Activated CD8-positive, alpha-beta memory T cell treated with anti-CD3 and anti-CD28 coated beads, Interleukin-2, amount 50 U/mL, for 1 hour (primary cell): ENCODE data around the gene NPAS2.

Experiments used
- DNase-seq: peaks from one replicate; pipeline ENCODE4 v3.0.0-alpha.2; 2020; ENCODE audit errors: extremely low read depth

NPAS2 gene

DNA sequence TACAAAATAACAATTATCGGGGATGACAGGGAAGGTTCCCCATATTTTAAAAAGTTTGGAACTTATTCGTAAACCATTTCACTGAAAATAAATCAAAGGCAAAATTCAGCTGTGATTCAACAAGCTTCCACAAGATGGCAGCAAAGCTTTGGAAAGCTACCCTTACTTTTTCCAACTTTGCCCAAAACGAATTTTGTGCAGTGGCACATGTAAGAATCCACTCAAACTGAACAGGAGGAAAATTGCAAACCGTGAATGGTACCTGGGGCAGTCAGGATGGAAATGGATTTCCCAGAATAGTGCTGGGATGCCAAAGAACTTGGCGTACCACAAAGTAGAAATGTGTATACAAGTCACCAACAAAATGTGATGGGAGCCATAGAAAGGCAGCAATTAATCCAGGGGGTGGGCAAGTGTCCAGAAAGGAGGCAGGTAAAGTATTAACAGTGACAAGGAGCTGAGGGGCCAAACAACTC lies 192.8 kb downstream of the NPAS2 start:
- no peak for DNase-seq

DNA sequence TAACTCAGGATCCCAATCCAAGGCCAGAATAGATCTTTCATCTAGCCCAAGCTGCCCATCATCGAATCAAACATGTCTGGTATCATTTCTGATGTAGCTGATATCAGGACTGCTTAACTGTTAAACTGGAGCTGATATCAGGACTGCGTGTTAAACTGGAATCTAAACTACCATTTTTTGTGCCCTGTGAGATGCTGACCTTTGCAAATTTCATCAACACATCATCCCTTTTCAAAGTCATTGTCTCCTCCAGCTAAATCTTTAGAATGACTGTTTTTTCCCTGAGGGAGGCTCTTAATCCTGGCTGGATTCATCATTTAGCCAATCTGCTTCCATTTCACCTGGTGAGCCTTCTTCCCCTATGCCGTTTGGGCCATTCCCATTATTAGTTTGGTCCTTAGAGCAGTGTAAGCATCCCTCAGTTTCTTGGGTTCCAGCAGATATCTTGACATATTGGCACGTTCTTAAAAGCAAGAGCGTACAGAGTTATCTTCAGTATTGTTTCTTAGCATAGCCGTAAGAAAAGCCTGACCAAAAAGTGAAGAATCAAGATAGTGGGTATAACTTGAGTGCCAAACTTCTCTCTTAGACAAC lies 194.4 kb downstream of the NPAS2 start:
- DNase-seq, result no peak

DNA sequence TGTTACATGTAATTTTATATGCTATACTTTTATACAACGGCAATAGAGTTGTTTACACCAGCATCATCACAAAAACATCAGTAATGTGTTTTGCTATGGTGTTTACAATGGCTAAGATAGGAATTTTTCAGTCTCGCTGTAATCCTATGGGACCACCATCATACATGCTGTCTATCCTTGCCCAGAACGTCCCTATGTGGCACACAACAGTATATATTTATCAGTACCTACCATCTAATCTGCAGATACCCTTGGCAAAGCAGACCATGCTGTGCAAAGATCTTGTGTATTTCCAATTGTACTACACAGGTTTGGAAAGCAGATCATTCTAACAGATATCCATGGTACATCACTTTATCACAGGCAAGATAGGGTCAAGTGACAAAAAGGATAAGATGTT lies 197.4 kb downstream of the NPAS2 start:
- no peak for DNase-seq

DNA sequence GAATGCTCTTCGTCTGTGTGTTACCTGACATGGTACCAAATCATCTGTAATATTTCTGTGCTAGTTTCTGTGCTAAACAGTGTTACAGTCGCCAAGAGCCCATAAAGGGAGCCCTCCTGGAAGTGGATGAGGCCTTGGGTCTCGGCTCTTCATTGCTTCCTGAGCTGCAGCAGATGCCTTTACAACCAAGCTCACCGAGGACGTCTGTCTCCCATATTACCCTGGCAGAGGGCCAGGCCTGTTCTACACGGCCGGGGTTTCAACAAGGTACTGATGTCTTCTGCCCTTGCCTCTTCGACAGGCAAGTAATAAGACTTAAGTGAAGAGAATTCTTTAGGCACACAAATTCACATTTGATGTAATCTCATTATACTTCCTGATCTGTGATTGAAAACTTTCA lies 199.0 kb downstream of the NPAS2 start:
- DNase-seq, result no peak

DNA sequence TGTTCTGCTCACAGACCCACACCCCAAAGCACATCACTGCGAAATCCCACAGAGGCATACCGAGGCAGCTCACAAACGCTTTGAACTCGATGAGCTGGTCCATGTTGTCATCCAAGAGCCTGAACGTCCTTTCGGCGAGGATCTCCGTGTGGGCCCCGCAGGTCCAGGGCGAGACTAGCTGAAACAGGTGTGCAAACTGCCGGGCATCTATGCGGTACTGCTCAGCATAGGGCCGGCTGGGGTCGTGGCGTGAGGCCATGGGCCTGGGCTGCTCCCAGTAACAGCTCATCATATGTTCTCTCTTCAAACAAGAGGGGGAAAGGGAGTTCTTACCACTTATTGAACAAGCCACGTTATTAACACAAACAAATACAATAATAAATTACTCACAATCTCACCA lies 202.3 kb downstream of the NPAS2 start:
- DNase-seq, result no peak

DNA sequence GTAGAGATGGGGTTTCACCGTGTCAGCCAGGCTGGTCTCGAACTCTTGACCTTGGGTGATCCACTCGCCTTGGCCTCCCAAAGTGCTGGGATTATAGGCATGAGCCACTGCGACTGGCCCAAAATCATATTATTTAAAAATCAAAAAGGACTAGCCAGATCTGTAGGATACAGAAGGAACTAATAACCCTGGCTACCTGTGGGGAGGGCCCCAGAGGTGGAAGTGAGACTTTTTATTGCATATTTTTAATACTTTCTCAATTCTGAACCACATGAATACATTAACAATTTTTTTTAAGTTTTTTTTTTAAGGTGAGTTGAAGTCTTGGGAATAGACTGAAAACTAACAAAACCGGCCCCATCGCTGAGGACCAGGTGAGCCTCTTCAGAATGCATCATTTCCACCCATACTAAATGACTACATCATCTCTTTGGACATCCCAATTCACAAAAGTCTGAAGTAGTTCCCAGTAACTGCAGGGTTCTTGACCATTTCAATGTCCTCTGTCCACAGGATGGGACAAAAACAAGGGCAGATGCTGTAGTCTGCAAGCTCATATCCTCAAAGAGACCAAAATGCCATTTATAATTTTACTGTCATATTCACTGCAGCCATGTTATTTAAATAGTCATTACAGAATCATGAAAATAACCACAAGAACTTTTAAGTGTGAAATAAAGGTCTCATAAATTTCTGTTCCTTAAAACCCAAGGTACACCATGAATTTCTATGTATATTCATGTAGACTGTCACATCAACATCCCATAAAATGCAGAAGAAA lies 203.6 kb downstream of the NPAS2 start:
- no peak for DNase-seq

DNA sequence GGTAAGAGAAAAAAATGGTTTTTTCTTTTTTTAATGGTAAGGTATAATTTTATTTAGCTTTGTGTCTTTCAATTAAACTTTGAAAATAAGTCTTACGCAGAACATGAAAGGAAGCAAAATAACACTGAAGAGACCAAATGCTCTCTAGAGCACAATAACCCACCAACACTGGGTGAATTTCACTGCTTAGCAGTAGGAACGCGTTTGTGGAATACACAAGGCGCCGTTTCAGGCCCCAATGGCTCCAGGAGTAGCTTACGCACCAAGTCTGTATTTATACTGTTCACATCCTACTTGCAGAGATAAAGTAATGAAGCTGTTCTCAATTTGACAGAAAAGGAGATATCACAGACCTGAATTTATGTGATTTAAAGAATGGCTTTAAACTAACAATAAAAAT lies 205.6 kb downstream of the NPAS2 start:
- DNase-seq, result no peak

DNA sequence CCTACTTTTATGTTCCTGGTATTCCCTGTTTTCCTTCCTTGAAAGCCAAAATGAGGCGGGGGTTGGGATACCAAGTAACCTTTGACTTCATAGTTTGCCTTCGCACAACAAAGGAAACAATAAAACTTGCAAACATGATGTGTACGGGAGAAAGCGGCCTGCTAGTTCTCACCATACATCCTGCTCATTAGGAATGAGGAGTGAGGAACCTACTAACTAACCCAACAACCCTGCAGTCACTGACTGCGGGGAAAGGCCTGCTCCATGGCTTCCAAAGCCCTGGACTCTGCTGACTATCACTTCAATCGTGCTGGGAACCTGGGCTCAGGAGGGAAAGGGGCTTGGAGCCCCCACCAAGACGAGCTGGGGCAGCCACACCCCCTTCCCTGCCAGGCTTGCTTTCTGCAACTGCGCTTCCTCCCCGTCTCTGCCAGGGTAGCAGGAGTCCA lies 206.3 kb downstream of the NPAS2 start:
- DNase-seq, result no peak

DNA sequence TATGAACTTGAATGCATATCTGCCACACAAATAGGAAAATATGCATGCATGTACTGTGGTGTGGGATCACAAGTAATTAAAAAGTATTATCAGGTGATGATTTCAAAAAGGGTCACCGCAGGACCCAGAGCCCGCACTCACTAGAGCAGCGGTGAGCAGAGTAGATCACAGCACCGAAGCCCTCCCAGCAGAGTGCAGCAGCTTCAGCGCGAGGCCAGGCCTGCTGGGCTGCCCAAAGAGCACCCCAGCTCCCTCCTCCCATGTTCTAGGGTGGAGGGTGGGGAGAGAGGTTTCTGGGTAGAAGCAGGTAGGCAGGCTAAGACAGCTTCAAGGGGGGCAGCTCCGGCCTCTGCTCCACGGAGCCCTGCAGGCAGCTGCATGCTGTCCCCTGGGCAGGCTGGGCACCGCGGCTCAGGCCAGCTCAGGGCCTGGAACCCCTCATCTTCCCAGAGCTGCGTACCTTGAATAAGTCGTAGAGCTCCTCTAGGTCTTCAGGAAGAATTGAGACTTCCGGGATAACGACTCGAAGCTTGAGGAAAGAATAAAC lies 207.1 kb downstream of the NPAS2 start:
- no peak for DNase-seq

DNA sequence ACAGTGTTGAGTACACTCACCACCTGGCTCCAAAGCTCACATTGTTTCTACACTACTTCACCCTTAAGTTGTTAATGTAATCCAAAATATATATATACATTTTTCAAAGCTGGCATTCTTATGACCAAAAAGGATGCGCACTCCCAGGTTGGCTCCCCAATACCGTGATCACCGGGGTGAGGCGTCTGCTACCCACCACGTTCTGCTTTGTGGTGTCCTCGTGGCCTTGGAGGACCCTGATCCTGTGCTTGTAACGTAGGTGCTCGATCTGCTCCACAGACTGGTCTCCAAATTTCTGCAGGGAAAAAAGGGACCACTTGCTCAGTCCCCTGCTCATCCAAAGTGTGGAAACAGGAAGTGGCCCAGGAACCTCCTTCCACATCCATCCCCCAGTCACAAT lies 207.9 kb downstream of the NPAS2 start:
- no peak for DNase-seq

DNA sequence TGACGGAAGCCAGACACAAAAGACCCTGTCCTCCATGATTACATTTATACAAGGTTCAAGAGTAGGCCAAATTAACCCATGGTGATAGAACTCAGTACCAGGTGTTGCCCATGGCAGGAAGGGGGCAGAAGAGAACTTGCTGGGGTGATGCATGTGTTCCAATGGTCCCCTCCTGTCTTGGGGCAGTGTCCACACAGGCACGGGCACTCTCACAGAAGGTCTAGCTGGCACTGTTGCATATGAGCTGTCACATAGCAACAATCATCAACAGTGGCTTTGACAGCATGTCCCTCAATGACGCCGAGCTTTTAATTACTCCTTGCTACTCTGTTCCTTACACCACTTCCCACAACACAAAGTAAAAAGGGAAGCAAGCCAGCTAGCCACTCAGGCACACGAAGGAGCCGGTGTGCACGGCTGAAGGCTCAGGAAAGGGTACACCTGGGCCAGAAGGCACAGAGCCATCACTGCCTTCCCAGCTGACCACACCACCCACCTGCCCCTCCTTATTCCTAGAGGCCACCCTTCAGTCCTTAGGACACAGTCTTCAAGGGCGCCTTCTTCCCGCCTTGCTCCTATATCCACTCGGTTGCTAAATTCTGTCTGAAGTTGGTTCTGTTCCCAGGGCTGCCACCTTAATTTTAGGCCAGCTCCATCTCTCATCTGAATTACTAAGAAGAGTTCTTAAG lies 211.1 kb downstream of the NPAS2 start:
- DNase-seq, result no peak

DNA sequence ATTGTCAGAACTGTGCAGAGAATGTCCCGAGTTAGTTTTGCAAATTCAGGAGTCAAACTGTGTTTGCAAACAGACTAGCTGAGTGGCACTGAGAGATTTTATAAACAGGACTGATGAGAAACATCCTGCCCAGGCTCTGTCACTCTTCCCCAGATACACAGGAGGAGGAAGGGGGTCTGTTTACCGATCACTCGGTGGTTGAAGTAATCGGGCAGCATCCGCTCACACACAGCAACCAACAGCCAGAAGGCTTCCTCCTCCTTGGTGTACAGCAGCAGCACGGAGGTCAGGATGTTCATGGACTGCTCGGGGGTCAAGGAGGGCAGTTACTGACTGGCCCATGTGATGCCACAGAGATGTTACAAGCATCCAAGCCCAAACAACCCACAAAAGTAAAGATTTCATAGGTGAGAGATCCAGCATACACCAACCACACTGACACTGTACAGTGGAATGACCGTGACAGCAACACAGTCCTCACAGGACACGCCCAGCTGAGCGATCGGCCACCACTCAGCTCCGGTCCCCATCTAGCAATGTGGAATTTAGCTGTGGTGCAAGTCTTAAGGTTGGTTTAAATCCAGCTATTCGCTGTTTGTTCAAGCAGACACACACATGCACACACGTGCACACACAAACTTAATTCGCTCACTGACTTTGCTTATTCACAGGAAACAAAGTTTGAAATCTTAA lies 212.3 kb downstream of the NPAS2 start:
- DNase-seq, result no peak

DNA sequence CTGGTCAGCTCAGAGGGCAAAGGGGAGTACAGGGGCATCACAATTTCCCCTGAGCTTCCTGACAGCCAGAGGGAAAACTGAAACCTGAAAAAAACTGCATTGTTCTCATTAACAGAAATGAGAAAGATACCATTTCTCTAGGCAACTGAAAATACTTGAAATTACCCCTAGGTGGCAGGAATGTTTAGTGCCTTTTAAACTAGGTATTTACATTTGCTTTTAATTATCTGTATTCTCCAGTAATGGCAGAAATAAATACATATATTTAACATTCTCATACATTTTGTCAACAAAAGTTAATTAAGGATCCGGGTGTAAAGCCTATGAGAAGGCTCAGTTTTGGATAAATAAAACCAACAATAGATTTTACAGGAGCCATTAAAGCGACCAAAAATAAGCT lies 216.6 kb downstream of the NPAS2 start:
- DNase-seq, result no peak

DNA sequence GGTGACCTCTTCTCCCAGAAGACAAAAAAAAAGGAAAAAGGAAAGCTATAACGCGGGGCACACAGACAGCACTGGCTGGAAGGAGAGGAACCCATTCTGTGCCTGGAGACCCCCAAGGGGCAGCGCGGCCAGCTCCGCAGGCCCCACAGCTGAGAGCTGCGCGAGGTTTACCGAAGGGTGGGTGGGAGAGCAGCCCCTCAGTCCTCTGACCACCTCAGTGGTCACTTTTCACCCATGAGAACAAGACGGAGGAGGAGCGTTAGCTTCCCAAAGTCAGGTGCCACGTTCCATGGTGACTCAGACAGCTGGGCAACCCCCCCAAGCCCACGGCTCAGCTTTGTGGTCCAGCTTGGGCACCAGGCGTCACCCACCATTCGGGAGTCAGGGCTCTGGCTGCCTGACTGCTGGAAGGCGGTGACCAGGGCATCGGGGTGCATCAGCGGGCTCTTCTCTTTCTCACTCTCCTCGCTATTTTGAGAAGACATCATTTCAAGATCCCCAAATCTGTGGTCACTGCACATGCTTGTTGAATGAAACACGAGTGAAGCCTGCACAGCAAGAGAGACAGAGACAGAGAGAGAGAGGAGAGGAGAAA lies 217.3 kb downstream of the NPAS2 start:
- no peak for DNase-seq

DNA sequence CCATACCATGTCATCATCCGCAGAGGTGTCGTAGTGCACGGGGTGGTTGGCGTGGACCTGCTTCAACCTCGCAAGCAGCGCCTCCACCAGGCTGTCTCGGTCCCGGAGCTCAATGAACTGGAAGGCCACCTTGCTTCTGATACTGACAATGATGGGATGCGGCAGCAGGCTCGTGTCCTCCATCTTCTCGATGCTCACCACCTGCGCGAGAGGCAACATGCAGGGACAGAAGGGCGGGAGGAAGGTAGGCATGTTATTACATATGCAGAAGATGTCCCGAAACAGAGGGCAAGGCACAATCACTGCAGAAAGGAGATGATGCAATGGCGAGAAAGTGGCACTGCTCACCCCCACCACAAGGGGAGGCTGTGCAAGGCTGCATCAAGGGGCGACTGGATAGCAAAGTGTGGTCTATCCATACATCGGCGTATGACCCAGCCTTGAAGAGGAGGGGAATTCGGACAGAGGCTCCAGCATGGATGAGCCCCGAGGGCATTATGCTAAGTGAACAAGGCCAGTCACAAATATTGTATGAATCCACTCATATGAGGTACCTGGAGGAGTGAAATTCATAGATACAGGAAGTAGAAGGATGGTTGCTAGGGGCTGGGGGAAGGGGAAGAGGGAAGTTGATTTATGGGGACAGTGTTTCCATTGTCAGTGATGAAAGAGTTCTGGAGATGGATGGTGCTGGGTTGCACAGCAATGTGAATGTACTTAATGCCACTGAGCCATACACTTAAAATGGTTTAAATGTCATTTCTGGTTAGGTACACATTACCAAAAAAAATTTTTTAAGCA lies 218.7 kb downstream of the NPAS2 start:
- no peak for DNase-seq

DNA sequence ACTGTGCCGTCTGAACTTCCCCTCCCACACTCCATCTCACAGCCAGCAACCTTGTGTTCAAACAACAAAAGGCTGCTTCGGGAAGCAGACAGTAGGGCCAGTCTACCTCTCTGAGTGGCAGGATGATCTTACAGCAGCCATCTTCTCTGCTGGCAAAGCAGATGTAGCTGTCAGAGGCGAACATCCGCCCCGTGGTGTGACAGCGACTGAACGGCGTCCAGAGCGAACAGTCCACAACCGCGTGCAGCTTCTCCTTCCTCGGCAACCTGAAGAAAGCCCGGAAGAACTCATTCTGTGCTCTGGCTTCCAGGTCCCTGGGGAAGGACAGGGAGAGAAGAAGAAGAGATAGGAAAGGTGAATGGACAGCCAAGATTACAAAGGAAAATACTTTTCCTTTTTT lies 220.1 kb downstream of the NPAS2 start:
- no peak for DNase-seq

DNA sequence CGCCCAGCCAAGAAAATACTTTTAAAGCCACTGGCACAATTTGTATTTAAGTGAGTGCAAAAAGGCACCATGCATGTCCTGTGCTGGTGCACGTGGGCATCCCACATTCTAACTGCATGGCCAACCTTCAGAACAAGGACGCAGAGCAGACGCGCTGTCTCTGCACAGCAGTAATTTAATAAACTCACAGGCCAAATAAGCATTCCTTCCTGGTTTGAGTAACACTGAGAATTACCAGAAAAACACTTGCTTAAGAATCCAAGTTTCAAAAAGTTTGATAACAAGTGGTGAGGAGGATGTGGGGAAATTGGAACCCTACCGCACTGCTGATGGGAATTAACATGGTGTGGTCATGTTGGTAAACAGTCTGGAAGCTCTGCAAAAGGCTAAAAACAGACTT lies 220.8 kb downstream of the NPAS2 start:
- DNase-seq, result no peak

DNA sequence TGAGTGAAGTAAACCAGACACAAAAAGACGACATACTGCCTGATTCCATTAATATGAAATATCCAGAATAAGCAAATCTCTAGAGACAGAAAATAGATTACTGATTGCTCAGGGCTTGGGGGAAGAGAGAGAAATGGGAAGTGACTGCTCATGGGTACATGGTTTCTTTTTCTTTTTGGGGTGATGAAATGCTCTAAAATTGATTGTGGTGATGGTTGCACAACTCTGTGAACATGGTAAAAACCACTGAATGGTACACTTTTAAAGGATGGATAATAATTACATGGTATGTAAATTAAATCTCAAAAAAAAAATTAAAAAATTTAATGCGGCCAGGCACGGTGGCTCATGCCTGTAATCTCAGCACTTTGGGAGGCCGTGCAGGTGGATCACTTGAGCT lies 221.5 kb downstream of the NPAS2 start:
- DNase-seq, result no peak

DNA sequence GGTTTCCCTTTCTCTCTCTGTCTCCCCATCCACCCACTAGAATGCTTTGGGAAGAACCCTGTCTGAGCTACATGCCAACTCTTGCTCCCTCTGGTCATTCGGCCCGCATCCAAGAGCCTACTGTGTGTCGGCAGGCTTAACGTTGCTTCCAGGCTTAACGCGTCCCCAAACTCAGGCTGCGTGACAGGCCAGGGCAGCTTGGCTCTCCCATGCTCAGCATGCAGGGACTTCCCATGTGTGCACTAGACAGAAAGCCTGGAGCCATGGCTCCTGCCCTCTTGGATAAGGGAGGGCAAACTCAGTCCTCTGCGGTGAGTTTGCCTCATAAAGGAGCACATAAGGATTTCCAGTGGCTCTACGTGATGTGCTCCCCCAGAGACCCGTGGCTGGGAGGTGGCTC lies 225.4 kb downstream of the NPAS2 start:
- no peak for DNase-seq
